CD4-positive, alpha-beta T cell (primary cell): ENCODE measurements around the gene TNFRSF13B. TPM values are rescaled to one million over a fixed set of nuclear protein-coding genes. Genes with fewer than 3 reads are reported as not detected.

Experiments
- ATAC-seq: fragments of 200-7000 bp; cut with Tn5 transposase; one replicate; pipeline ENCODE4 v1.10.0; 2022; ENCODE audit warnings: mild to moderate bottlenecking; ENCODE audit not compliant: poor library complexity
- CTCF ChIA-PET: fragments of 350-600 bp; sonication (Branson Sonifier 250); formaldehyde crosslinking; loops from one replicate; lab custom pipeline; 2021; ENCODE audit warnings: antibody characterized with exemption, inconsistent platforms; lab: Charles Lee
- POLR2A ChIA-PET: fragments of 350-600 bp; sonication (Branson Sonifier 250); formaldehyde crosslinking; loops from one replicate; lab custom pipeline; 2021; ENCODE audit warnings: antibody characterized with exemption, inconsistent platforms; lab: Charles Lee
- DNase-seq, 14 experiments: peaks; one replicate each; pipeline ENCODE4 v3.0.0-alpha.2; 2013 to 2020; ENCODE audit warnings: mixed read lengths in 2 of 14
- H3K27ac ChIP-seq, 2 donors: one replicate each; pipeline versions ENCODE4 v1.5.1 to v1.7.0; 2013; ENCODE audit warnings: low read length in 2 of 2, low read depth in 1 of 2, mild to moderate bottlenecking in 1 of 2
- H3K27me3 ChIP-seq, 2 experiments: 1 replicate in 1 of 2; 2 replicates in 1 of 2; pipeline versions ENCODE4 v1.6.1 to v1.7.0; 2013; ENCODE audit warnings: low read length in 2 of 2, control low read depth in 1 of 2, mild to moderate bottlenecking in 1 of 2, moderate library complexity in 1 of 2; ENCODE audit not compliant: insufficient read depth in 2 of 2, control insufficient read depth in 1 of 2
- H3K36me3 ChIP-seq: one replicate; pipeline ENCODE4 v1.6.1; 2013; ENCODE audit warnings: low read length, control low read depth; ENCODE audit not compliant: insufficient read depth
- H3K4me1 ChIP-seq: one replicate; pipeline ENCODE4 v1.6.1; 2013; ENCODE audit warnings: low read length, control low read depth; ENCODE audit not compliant: insufficient read depth
- H3K4me3 ChIP-seq: one replicate; pipeline ENCODE4 v1.5.1; 2013; ENCODE audit warnings: mild to moderate bottlenecking, low read length, moderate library complexity
- H3K9me3 ChIP-seq, 2 experiments: 1 replicate in 1 of 2; 2 replicates in 1 of 2; pipeline versions ENCODE4 v1.6.1 to v1.7.0; 2013; ENCODE audit warnings: low read length in 2 of 2, mild to moderate bottlenecking in 2 of 2, control low read depth in 1 of 2, moderate library complexity in 1 of 2; ENCODE audit not compliant: control insufficient read depth in 1 of 2, insufficient read depth in 1 of 2
- H3K27ac Mint-ChIP-seq: one replicate; pipeline ENCODE4 v1.8.0; 2020; ENCODE audit warnings: mixed read lengths
- H3K27me3 Mint-ChIP-seq: one replicate; pipeline ENCODE4 v1.8.0; 2021; ENCODE audit warnings: mixed read lengths
- H3K36me3 Mint-ChIP-seq: one replicate; pipeline ENCODE4 v1.8.0; 2021; ENCODE audit warnings: low read depth, mixed read lengths
- H3K4me1 Mint-ChIP-seq: one replicate; pipeline ENCODE4 v1.8.0; 2021; ENCODE audit warnings: low read depth, mixed read lengths
- H3K4me3 Mint-ChIP-seq: one replicate; pipeline ENCODE4 v1.8.0; 2020; ENCODE audit warnings: mild to moderate bottlenecking, mixed read lengths
- H3K9me3 Mint-ChIP-seq: one replicate; pipeline ENCODE4 v1.8.0; 2020; ENCODE audit warnings: mixed read lengths
- CTCF ChIP-seq: fragments of 200-600 bp; IDR thresholded peaks from one replicate; pipeline ENCODE4 v1.8.0; 2022; ENCODE audit warnings: antibody characterized with exemption, mild to moderate bottlenecking
- intact Hi-C, 2 experiments: fragments of 100-400 bp; cut with DNase I in 1 of 2; cut with micrococcal nuclease in 1 of 2; formaldehyde crosslinking; loops; one replicate each; pipeline versions ENCODE4 v1.15.1 to v1.9.0; 2023 to 2025; cut with DNase I, micrococcal nuclease
- polyA plus RNA-seq, 2 donors: library from polyadenylated mRNA; unstranded; fragments of 120-200 nt; gene quantifications; one replicate each; pipeline ENCODE4 v1.2.1, GENCODE V29; 2013
- total RNA-seq, 174 experiments: library from RNA in 2 of 174; stranded (reverse) in 2 of 174; gene quantifications; one replicate each; pipeline ENCODE4 v1.2.3 and lab custom pipeline; 2021 to 2026

TNFRSF13B gene
- total RNA-seq (not detected), total RNA-seq (lab: John Stamatoyannopoulos, UW) (0 to 1.5 (median 0.06) reads per million in 172 experiments)
- polyA plus RNA-seq (2013, experiment 1 of 2), result 0.47 TPM
- 0.42 TPM for polyA plus RNA-seq (2013, experiment 2 of 2)

- no peaks in the 10 kb centered on the region for H3K27me3 ChIP-seq
- H3K27ac Mint-ChIP-seq, result no peak within 1 kb of the TSS
- no peaks in the 10 kb centered on the region for H3K9me3 ChIP-seq
- H3K4me1 ChIP-seq, result peaks cover 2% of the 10 kb centered on the region
- ChIA-PET POLR2A (no interaction called here), CTCF (no interaction called here)
- H3K4me1 Mint-ChIP-seq, result no peaks in the 10 kb centered on the region
- H3K27ac ChIP-seq, result no peak within 1 kb of the TSS
- TF ChIP-seq CTCF, result no peak
- H3K36me3 Mint-ChIP-seq, result no peaks in the 10 kb centered on the region
- intact Hi-C loops, result no loop called here
- H3K4me3 Mint-ChIP-seq, result no peak within 1 kb of the TSS
- DNase-seq, result no peak
- H3K27me3 Mint-ChIP-seq, result no peaks in the 10 kb centered on the region
- H3K9me3 Mint-ChIP-seq, result no peaks in the 10 kb centered on the region
- no peaks in the 10 kb centered on the region for H3K36me3 ChIP-seq
- H3K4me3 ChIP-seq, result no peak within 1 kb of the TSS
- ATAC-seq, result no peak
Observed at GRCh38 chr17:16971458-16972338, at the start of gene TNFRSF13B. Gene TNFRSF13B, minus strand, starts transcription at chr17:16972118. Its CDS starts 43 bp downstream, at chr17:16972075.

- Histone ChIP-seq H3K4me1 (peaks cover 23% of the 10 kb centered on the region), H3K4me3 (no peak overlapping the region), H3K36me3 (no peaks in the 10 kb centered on the region), H3K27me3 (no peaks in the 10 kb centered on the region), H3K9me3 (no peaks in the 10 kb centered on the region), H3K27ac (no peak overlapping the region)
- Mint-ChIP-seq H3K27me3 (no peaks in the 10 kb centered on the region), H3K36me3 (no peaks in the 10 kb centered on the region), H3K27ac (no peak overlapping the region), H3K4me3 (no peak overlapping the region), H3K9me3 (no peaks in the 10 kb centered on the region), H3K4me1 (peaks cover 21% of the 10 kb centered on the region)
- POLR2A ChIA-PET, result no interaction called here
- CTCF ChIA-PET, result no interaction called here
- ATAC-seq, result no peak
- no peak for TF ChIP-seq CTCF
- no peak for DNase-seq
- intact Hi-C loops, result no loop called here
Observed at GRCh38 chr17:17021194-17021863, 49.4 kb upstream of the TNFRSF13B start.

GRCh38 chr17:17020821-17021193 is 48.9 kb upstream of the TNFRSF13B start:
- intact Hi-C loops, result no loop called here
- H3K4me3 Mint-ChIP-seq, result no peak overlapping the region
- CTCF ChIA-PET, result no interaction called here

More at GRCh38 chr17:17020821-17021193, 48.9 kb upstream of the TNFRSF13B start:
- DNase-seq, result no peak
- Histone ChIP-seq H3K27me3 (no peaks in the 10 kb centered on the region), H3K4me3 (no peak overlapping the region), H3K9me3 (no peaks in the 10 kb centered on the region), H3K27ac (no peak overlapping the region), H3K36me3 (no peaks in the 10 kb centered on the region), H3K4me1 (peaks cover 26% of the 10 kb centered on the region)
- no peaks in the 10 kb centered on the region for H3K27me3 Mint-ChIP-seq
- H3K27ac Mint-ChIP-seq, result no peak overlapping the region
- no peaks in the 10 kb centered on the region for H3K36me3 Mint-ChIP-seq
- TF ChIP-seq CTCF, result no peak
- no peak for ATAC-seq
- POLR2A ChIA-PET, result no interaction called here
- no peaks in the 10 kb centered on the region for H3K9me3 Mint-ChIP-seq
- peaks cover 26% of the 10 kb centered on the region for H3K4me1 Mint-ChIP-seq
